Breast epithelium (tissue), 3 donors: ENCODE results near the gene SP6.

Source experiments
- POLR2AphosphoS5 ChIP-seq, 3 donors: sonication (generic); formaldehyde crosslinking; IDR thresholded peaks; one replicate each; pipeline ENCODE4 v1.6.1; 2017; ENCODE audit warnings: antibody characterized with exemption in 3 of 3
- TF ChIP-seq, protein P1 (sequence below), 3 donors: fragments of 450-650 bp; IDR thresholded peaks; one replicate each; pipeline ENCODE4 v1.5.1; 2016 to 2017; ENCODE audit warnings: antibody characterized with exemption in 3 of 3, mild to moderate bottlenecking in 3 of 3, moderate library complexity in 3 of 3

DNA sequence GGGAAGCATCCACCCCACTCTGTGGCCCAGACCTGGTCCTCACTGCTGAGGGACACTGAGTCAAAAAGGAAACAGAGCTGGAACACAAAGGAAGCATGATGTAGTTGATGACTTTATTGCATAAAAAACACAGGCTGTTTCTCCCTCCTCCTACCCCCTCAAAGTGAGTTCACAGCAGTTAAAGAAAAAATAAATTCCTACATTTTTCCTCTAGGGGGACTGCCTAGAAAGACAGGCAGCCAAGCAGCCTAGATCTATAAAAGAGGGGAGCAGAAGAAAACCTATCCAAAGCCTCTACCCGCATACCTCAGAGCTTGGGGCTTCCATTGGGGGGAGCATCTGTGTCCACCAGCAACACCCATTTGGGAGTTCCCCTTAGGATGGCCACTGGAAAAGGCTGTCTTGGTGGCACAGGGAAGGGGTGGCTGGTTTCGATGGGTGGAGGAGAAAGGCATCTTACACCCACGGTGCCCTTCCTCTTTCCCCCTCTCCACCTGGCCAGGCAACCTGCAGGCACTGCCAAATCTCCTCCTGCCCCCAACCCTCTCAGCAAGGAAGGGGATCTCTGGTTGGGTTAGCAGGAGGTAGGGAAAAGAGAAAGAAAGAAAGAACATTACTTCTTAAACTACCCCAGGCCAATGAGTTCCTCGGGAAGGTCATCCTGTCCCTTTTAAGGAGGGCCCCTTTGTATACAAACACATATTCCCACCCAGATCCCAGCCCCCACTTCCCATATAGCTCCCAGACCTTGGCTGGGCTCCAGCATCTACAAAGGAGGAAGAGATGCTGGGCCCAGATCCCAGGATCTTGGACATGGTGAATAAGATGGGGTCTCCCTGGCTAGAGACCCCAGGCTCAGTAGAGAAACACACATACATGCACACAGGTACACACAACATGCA is 5.9 kb downstream of the SP6 start:
- TF ChIP-seq, protein P1, sequence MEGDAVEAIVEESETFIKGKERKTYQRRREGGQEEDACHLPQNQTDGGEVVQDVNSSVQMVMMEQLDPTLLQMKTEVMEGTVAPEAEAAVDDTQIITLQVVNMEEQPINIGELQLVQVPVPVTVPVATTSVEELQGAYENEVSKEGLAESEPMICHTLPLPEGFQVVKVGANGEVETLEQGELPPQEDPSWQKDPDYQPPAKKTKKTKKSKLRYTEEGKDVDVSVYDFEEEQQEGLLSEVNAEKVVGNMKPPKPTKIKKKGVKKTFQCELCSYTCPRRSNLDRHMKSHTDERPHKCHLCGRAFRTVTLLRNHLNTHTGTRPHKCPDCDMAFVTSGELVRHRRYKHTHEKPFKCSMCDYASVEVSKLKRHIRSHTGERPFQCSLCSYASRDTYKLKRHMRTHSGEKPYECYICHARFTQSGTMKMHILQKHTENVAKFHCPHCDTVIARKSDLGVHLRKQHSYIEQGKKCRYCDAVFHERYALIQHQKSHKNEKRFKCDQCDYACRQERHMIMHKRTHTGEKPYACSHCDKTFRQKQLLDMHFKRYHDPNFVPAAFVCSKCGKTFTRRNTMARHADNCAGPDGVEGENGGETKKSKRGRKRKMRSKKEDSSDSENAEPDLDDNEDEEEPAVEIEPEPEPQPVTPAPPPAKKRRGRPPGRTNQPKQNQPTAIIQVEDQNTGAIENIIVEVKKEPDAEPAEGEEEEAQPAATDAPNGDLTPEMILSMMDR (IDR thresholded peaks at IDR 0.05) = peak in 2 of 3 donors; percentile 8 to 32
- TF ChIP-seq POLR2AphosphoS5 (IDR thresholded peaks at IDR 0.05) = no peak
